Pancreas (tissue), 10 donors: ENCODE results near the gene TWSG1. TPM values are rescaled to one million over a fixed set of nuclear protein-coding genes. Genes with fewer than 3 reads are reported as not detected.
"Not testable (repeated sequence)": the region's sequence is repeated elsewhere in the genome, so short reads cannot be mapped to it uniquely, and the experiment has no call there.

Experiments
- ATAC-seq, 4 donors: fragments of 200-7000 bp; cut with Tn5 transposase; one replicate each; pipeline versions ENCODE4 v1.8.0 to v1.9.1; 2020; ENCODE audit warnings: mild to moderate bottlenecking in 4 of 4, moderate library complexity in 4 of 4
- DNase-seq, 6 donors: peaks; one replicate each; pipeline ENCODE4 v3.0.0-alpha.2; 2020
- FAIRE-seq: peaks from 2 replicates; lab custom pipeline; 2012; peaks lifted over from hg19 to GRCh38; lab: Jason Lieb, UNC
- H3K27ac ChIP-seq, 4 donors: fragments of 200-600 bp; sonication (generic); 1 replicate in 3 of 4; 2 replicates in 1 of 4; pipeline versions ENCODE4 v1.5.0 to v1.8.0; 2020
- H3K27me3 ChIP-seq, 4 donors: fragments of 200-600 bp; one replicate each; pipeline ENCODE4 v1.8.0; 2021
- H3K36me3 ChIP-seq, 3 donors: fragments of 200-600 bp; sonication (generic) in 1 of 3; one replicate each; pipeline versions ENCODE4 v1.5.0 to v1.8.0; 2020 to 2021
- H3K4me1 ChIP-seq, 3 donors: fragments of 200-600 bp; one replicate each; pipeline ENCODE4 v1.8.0; 2021
- H3K4me3 ChIP-seq, 4 donors: fragments of 200-600 bp; sonication (generic) in 2 of 4; one replicate each; pipeline versions ENCODE4 v1.5.0 to v1.8.0; 2020 to 2021
- H3K9me3 ChIP-seq, 4 donors: fragments of 200-600 bp; one replicate each; pipeline ENCODE4 v1.8.0; 2021
- CTCF ChIP-seq, 4 donors: fragments of 200-600 bp; sonication (generic) in 3 of 4; IDR thresholded peaks; one replicate each; pipeline versions ENCODE4 v1.5.0 to v1.8.0; 2021; ENCODE audit warnings: antibody characterized with exemption in 4 of 4
- WGBS, 2 donors: extraction: QIAGEN DNeasy Blood & Tissue Kit; methylation state at CpG; one replicate each; pipeline ENCODE4 v1.1.7; 2013; 5-methylcytosine and 5-hydroxymethylcytosine counted together
- intact Hi-C, 3 donors: fragments of 100-400 bp; cut with DNase I; formaldehyde crosslinking; loops; one replicate each; pipeline versions ENCODE4 v1.11.1 to v1.14.2; 2022
- polyA plus RNA-seq, 2 donors: library from polyadenylated mRNA; stranded (reverse); fragments of 200-250 nt; gene quantifications; one replicate each; pipeline ENCODE4 v1.2.3, GENCODE V29; 2013
- total RNA-seq, 6 donors: library from RNA; stranded (reverse); fragmentation: NEBNext Ultra II Directional in 4 of 6; extraction: Animal tissue kit (Norgen Biotek cat#: 25700) in 4 of 6; gene quantifications; one replicate each; pipeline versions ENCODE4 v1.2.1 to v1.2.4, GENCODE V29; 2021 to 2023
- donor health status: healthy with polysubstance abuse.
- donor health status: DM: no; HTN: no; CAD: no; lungs with moderate emphysema.
- donor health status: DM: no; HTN: no; CAD: no.
- donor health status: control.
- donor health status: control.
- donor health status: Bipolar disorder and iron deficiency.
- donor health status: DM: yes; HTN: yes; CAD: no.
- donor health status: DM: no; HTN: no; CAD: no.
- donor health status: DM: no; HTN: no; CAD: no.
- donor health status: DM: yes; HTN: yes; CAD: no.

Gene TWSG1
- total and polyA plus RNA-seq, 8 donors = 2.5 to 13.7 (median 6.1) TPM

- DNase-seq (no peak), FAIRE-seq (no peak), ATAC-seq (no peak)
- intact Hi-C loops = no loop called here
- Histone ChIP-seq H3K4me1 (no peaks in the 10 kb centered on the region), H3K4me3 (no peak overlapping the region), H3K27ac (no peak overlapping the region), H3K36me3 (no peaks in the 10 kb centered on the region), H3K9me3 (no peaks in the 10 kb centered on the region), H3K27me3 (no peaks in the 10 kb centered on the region)
- TF ChIP-seq CTCF (IDR thresholded peaks at IDR 0.05) = no peak
- 92 to 95% methylated on average over 3 of the region's 3 CpGs for WGBS, 2 donors
Observed at GRCh38 chr18:9392726-9393125, 58.2 kb downstream of the TWSG1 start.

GRCh38 chr18:9394046-9394445, 59.5 kb downstream of the TWSG1 start:
- Histone ChIP-seq H3K36me3 (no peaks in the 10 kb centered on the region), H3K4me3 (no peak overlapping the region), H3K9me3 (no peaks in the 10 kb centered on the region), H3K4me1 (no peaks in the 10 kb centered on the region), H3K27ac (no peak overlapping the region), H3K27me3 (no peaks in the 10 kb centered on the region)
- FAIRE-seq (no peak), ATAC-seq (no peak), DNase-seq (no peak)
- no peak for TF ChIP-seq CTCF (IDR thresholded peaks at IDR 0.05)
- 93 to 94% methylated on average over 3 of the region's 3 CpGs for WGBS, 2 donors
- intact Hi-C loops = no loop called here

- DNase-seq (no peak), ATAC-seq (no peak), FAIRE-seq (no peak)
- H3K9me3 ChIP-seq = no peaks in the 10 kb centered on the region
- intact Hi-C loops = no loop called here
- no peaks in the 10 kb centered on the region for H3K36me3 ChIP-seq
- WGBS, 2 donors = 75 to 89% methylated on average over 5 of the region's 5 CpGs
- no peak for TF ChIP-seq CTCF (IDR thresholded peaks at IDR 0.05)
- H3K27me3 ChIP-seq = no peaks in the 10 kb centered on the region
- no peaks in the 10 kb centered on the region for H3K4me1 ChIP-seq
- H3K27ac ChIP-seq = no peak overlapping the region
- no peak overlapping the region for H3K4me3 ChIP-seq
Observed at GRCh38 chr18:9400197-9400596, 65.6 kb downstream of the TWSG1 start.

- no peak for DNase-seq
- TF ChIP-seq CTCF (IDR thresholded peaks at IDR 0.05) = no peak
- H3K9me3 ChIP-seq = no peaks in the 10 kb centered on the region
- H3K4me3 ChIP-seq = no peak overlapping the region
- no peaks in the 10 kb centered on the region for H3K27me3 ChIP-seq
- H3K4me1 ChIP-seq = no peaks in the 10 kb centered on the region
- no peak for ATAC-seq
- FAIRE-seq = no peak
- H3K27ac ChIP-seq = no peak overlapping the region
- H3K36me3 ChIP-seq = no peaks in the 10 kb centered on the region
- intact Hi-C loops = no loop called here
Observed at GRCh38 chr18:9401176-9401575, 66.6 kb downstream of the TWSG1 start.

- H3K27me3 ChIP-seq, H3K27ac ChIP-seq, H3K4me1 ChIP-seq, H3K9me3 ChIP-seq, ATAC-seq, DNase-seq, FAIRE-seq, H3K36me3 ChIP-seq, H3K4me3 ChIP-seq, intact Hi-C loops: not testable (repeated sequence)
- WGBS, 2 donors = 97 to 98% methylated on average over 10 of the region's 10 CpGs
Observed at GRCh38 chr18:9402358-9403007, 67.9 kb downstream of the TWSG1 start.
